Thyroid gland (tissue), 4 donors: ENCODE measurements around the gene FAM3A. TPM values are rescaled to one million over a fixed set of nuclear protein-coding genes. Genes with fewer than 3 reads are reported as not detected.

Experiments
- DNase-seq, 2 donors: peaks; one replicate each; pipeline ENCODE4 v3.0.0-alpha.2; 2019
- H3K27ac ChIP-seq, 3 donors: fragments of 200-600 bp; sonication (generic); 1 replicate in 2 of 3; 2 replicates in 1 of 3; pipeline ENCODE4 v1.5.1; 2016 to 2019; ENCODE audit warnings: mild to moderate bottlenecking in 1 of 3, moderate library complexity in 1 of 3
- H3K27me3 ChIP-seq: fragments of 200-600 bp; sonication (generic); one replicate; pipeline ENCODE4 v1.5.1; 2019
- H3K36me3 ChIP-seq, 2 donors: fragments of 200-600 bp; sonication (generic); one replicate each; pipeline ENCODE4 v1.5.1; 2016 to 2019
- H3K4me1 ChIP-seq, 2 donors: fragments of 200-600 bp; sonication (generic); one replicate each; pipeline ENCODE4 v1.5.1; 2017 to 2019
- H3K4me3 ChIP-seq, 3 donors: fragments of 200-600 bp; sonication (generic); replicated peaks in 1 of 3; 1 replicate in 2 of 3; 2 replicates in 1 of 3; pipeline ENCODE4 v1.5.1; 2016; ENCODE audit warnings: mild to moderate bottlenecking in 1 of 3
- H3K9me3 ChIP-seq: fragments of 200-600 bp; sonication (generic); one replicate; pipeline ENCODE4 v1.5.1; 2017
- CTCF ChIP-seq, 6 experiments: fragments of 200-600 bp in 3 of 6; fragments of 450-650 bp in 3 of 6; sonication (generic) in 3 of 6; IDR thresholded peaks; one replicate each; pipeline ENCODE4 v1.5.1; 2016 to 2019; ENCODE audit warnings: antibody characterized with exemption in 6 of 6, mild to moderate bottlenecking in 2 of 6, inconsistent platforms in 1 of 6, moderate library complexity in 1 of 6
- POLR2A ChIP-seq, 2 donors: fragments of 450-650 bp; IDR thresholded peaks; one replicate each; pipeline ENCODE4 v1.6.1; 2017; ENCODE audit warnings: antibody characterized with exemption in 2 of 2, mild to moderate bottlenecking in 2 of 2, moderate library complexity in 1 of 2
- WGBS, 2 donors: methylation state at CpG; one replicate each; pipeline ENCODE4 v1.1.5; 2017; 5-methylcytosine and 5-hydroxymethylcytosine counted together
- intact Hi-C: fragments of 100-400 bp; cut with DNase I; formaldehyde crosslinking; loops from one replicate; pipeline ENCODE4 v1.15.1; 2023
- total RNA-seq, 4 donors: library from RNA; depleted of rRNA; stranded (reverse); fragments of >200 nt; gene quantifications; one replicate each; pipeline ENCODE4 v1.2.3, GENCODE V29; 2016

FAM3A gene
- total RNA-seq, 4 donors from 2014 or later = 56.3 to 67.7 (median 65.3) TPM

DNA sequence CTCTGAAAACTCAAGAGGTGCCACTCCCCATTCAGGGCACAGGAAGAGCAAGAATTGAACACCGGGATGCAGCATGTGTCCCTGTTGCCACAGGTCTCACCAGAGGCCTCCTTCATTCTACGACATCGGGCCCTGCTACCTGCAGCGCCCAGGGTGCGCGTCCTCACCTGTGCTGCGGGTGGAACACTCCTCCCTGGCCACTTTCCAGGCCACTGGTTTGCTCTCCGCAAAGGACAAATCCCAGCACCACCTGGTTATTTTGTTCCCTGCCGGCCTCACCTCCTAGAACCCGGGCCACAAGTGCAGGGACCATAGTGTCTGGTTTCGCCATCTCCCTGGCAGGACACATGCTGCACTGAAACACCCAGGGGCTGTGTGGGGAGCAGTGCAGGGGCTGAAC, 14.3 kb upstream of the FAM3A start:
- intact Hi-C loops = loop anchor here (5.0 kb wide), 1 partner anchor 128 kb away; no protein-coding TSS in a partner anchor
- Histone ChIP-seq H3K9me3 (no peaks in the 10 kb centered on the region), H3K4me1 (peaks cover 0 to 21% of the 10 kb centered on the region in 2 donors), H3K27me3 (no peaks in the 10 kb centered on the region), H3K4me3 (no peak overlapping the region), H3K36me3 (peaks cover 4 to 7% of the 10 kb centered on the region in 2 donors), H3K27ac (peak overlapping the region in 1 of 3 donors; percentile 19)
- DNase-seq = peak; percentile 40 to 53
- TF ChIP-seq CTCF (IDR thresholded peaks at IDR 0.05) (no peak), POLR2A (IDR thresholded peaks at IDR 0.05) (no peak)
- WGBS, 2 donors = 100% methylated on average over 1 of the region's 11 CpGs; no CpG with 5 or more reads in 1 of the 2 donors

DNA sequence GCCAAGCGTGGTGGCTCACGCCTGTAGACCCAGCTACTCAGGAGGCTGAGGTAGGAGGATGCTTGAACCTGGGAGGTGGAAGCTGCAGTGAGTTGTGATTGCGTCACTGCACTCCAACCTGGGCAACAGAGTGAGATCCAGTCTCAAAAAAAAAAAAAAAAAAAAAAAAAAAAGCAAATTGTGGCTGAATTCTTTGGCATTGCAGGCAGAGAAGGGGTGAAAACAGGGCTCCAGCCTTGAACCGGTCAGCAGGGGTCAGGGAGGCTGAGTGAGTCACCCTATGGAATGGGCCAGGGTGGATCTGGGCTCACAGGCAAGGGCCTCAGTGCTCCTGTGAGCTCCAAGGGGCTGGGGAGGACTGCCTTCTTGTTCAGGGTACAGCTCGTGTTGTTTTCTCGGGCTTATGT, 13.2 kb upstream of the FAM3A start:
- peaks cover 0 to 7% of the 10 kb centered on the region in 2 donors for H3K36me3 ChIP-seq
- H3K27ac ChIP-seq = no peak overlapping the region
- no peaks in the 10 kb centered on the region for H3K9me3 ChIP-seq
- peak in 1 of 2 donors; percentile 5 for DNase-seq
- peaks cover 0 to 15% of the 10 kb centered on the region in 2 donors for H3K4me1 ChIP-seq
- no peaks in the 10 kb centered on the region for H3K27me3 ChIP-seq
- intact Hi-C loops = no loop called here
- TF ChIP-seq CTCF (IDR thresholded peaks at IDR 0.05) (no peak), POLR2A (IDR thresholded peaks at IDR 0.05) (no peak)
- no peak overlapping the region for H3K4me3 ChIP-seq
- 86 to 91% methylated on average over 5 to 6 of the region's 6 CpGs for WGBS, 2 donors

- Histone ChIP-seq H3K36me3 (no peaks in the 10 kb centered on the region), H3K9me3 (no peaks in the 10 kb centered on the region), H3K27me3 (no peaks in the 10 kb centered on the region), H3K27ac (peak overlapping the region; percentile 8 to 88 (median 63)), H3K4me3 (no peak overlapping the region), H3K4me1 (peaks cover 0 to 15% of the 10 kb centered on the region in 2 donors)
- intact Hi-C loops = no loop called here
- 1 to 2% methylated on average over 6 to 11 of the region's 15 CpGs for WGBS, 2 donors
- peak; percentile 92 to 94 for DNase-seq
- TF ChIP-seq POLR2A (IDR thresholded peaks at IDR 0.05) (peak in 1 of 2 donors; percentile 47), CTCF (IDR thresholded peaks at IDR 0.05) (peak in 4 of 6 experiments; percentile 39 to 58 (median 51))
Observed at GRCh38 chrX:154526901-154527675, 11.1 kb upstream of the FAM3A start.

DNA sequence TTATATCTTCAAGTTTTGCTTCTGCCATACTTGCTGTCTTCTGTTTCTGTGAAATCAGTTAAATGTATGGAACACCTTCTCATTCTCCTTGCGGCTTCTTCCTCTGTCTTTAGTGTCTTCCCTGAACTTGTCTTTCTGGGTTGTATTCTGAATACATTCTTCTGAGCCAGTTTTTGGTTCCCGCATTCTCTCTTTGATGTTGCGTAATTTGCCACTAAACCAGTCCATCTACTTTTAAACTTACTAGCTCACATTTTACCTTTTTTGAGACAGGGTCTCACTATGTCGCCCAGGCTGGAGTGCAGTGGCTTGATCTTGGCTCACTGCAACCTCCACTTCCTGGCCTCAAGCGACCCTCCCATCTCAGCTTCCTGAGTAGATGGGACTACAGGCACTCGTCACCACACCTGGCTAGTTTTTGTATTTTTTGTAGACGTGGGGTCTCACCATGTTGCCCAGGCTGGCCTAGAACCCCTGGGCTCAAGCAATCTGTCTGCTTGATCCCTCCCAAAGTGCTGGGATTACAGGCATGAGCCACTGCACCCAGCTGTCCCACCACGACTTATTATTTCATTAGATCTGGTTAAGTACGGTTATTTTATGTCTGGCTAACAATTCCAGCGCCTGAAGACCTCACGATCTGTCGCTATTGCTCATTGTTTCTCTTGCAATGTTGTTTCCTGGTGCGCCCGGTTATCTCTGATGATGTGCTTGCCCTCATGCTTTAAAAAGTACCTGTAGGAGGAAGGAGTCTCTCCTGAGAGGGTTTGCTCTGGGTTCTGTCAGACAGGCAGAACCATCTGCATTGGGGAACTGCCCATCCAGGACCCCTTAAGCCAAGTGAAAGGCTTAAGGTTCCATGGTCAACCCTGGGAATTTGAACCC, 9.8 kb upstream of the FAM3A start:
- H3K27me3 ChIP-seq = no peaks in the 10 kb centered on the region
- no peak for TF ChIP-seq CTCF (IDR thresholded peaks at IDR 0.05)
- no peaks in the 10 kb centered on the region for H3K9me3 ChIP-seq
- H3K36me3 ChIP-seq = no peaks in the 10 kb centered on the region
- no peak overlapping the region for H3K4me3 ChIP-seq
- WGBS, 2 donors = 69 to 71% methylated on average over 14 of the region's 14 CpGs
- DNase-seq = no peak
- peak overlapping the region; percentile 54 to 88 (median 63) for H3K27ac ChIP-seq
- peaks cover 0 to 11% of the 10 kb centered on the region in 2 donors for H3K4me1 ChIP-seq
- intact Hi-C loops = no loop called here
